Panc1 (cell line): ENCODE measurements around the gene CRMP1. TPM values are rescaled to one million over a fixed set of nuclear protein-coding genes. Genes with fewer than 3 reads are reported as not detected.

Source experiments
- ATAC-seq: fragments of 200-7000 bp; cut with Tn5 transposase; 2 replicates; pipeline ENCODE4 v1.9.1; 2020; ENCODE audit warnings: mild to moderate bottlenecking, moderate library complexity
- BruUV-seq: library from RNA; stranded (reverse); fragments of 400-500 nt; replicated peaks from 2 replicates; lab custom pipeline; 2021; lab: Mats Ljungman, UMichigan
- CTCF ChIA-PET: fragments of 300-600 bp; sonication (Branson Sonifier 250); formaldehyde crosslinking; loops from one replicate; lab custom pipeline; 2022; ENCODE audit warnings: antibody characterized with exemption; lab: Charles Lee
- POLR2A ChIA-PET: fragments of 300-600 bp; sonication (Branson Sonifier 250); formaldehyde crosslinking; loops from one replicate; lab custom pipeline; 2022; ENCODE audit warnings: antibody characterized with exemption; lab: Charles Lee
- DNase-seq: peaks from one replicate; pipeline ENCODE4 v3.0.0-alpha.2; 2010; ENCODE audit warnings: low read depth, low spot score
- H3K27ac ChIP-seq: 2 replicates; pipeline ENCODE4 v1.5.1; 2011; ENCODE audit warnings: mild to moderate bottlenecking, low read length, inconsistent platforms
- H3K27me3 ChIP-seq: fragments of 200-500 bp; sonication (Bioruptor generic); 2 replicates; pipeline ENCODE4 v1.6.0; 2014; ENCODE audit warnings: low read length, inconsistent platforms; ENCODE audit not compliant: control insufficient read depth, insufficient read depth
- H3K36me3 ChIP-seq: fragments of 200-500 bp; sonication (Bioruptor generic); 2 replicates; pipeline ENCODE4 v1.5.1; 2014; ENCODE audit warnings: inconsistent platforms, mild to moderate bottlenecking, low read length, moderate library complexity; ENCODE audit not compliant: control insufficient read depth, insufficient read depth
- H3K4me1 ChIP-seq: 2 replicates; pipeline ENCODE4 v1.5.1; 2011; ENCODE audit warnings: inconsistent platforms, mild to moderate bottlenecking, low read length, moderate library complexity; ENCODE audit not compliant: control insufficient read depth, insufficient read depth
- H3K4me3 ChIP-seq, 2 experiments: 2 replicates each; pipeline ENCODE4 v1.5.1; 2011 to 2012; ENCODE audit warnings: low read depth in 2 of 2, low read length in 2 of 2, mild to moderate bottlenecking in 2 of 2, inconsistent platforms in 1 of 2, moderate library complexity in 1 of 2
- H3K9me3 ChIP-seq: fragments of 200-500 bp; sonication (Bioruptor generic); 2 replicates; pipeline ENCODE4 v1.5.1; 2014; ENCODE audit warnings: low read depth, mild to moderate bottlenecking, inconsistent platforms, low read length, moderate library complexity; ENCODE audit not compliant: control insufficient read depth, insufficient read depth
- CTCF ChIP-seq: fragments of 450-650 bp; IDR thresholded peaks from 2 replicates; pipeline ENCODE4 v1.5.1; 2017; ENCODE audit warnings: mild to moderate bottlenecking
- POLR2AphosphoS5 ChIP-seq: IDR thresholded peaks from 2 replicates; pipeline ENCODE4 v1.6.1; 2012; ENCODE audit warnings: mild to moderate bottlenecking, low read depth, low read length, moderate library complexity
- REST ChIP-seq, 2 experiments: IDR thresholded peaks; 2 replicates each; pipeline ENCODE4 v1.6.1; 2011 to 2012; ENCODE audit warnings: low read depth in 2 of 2, control low read depth in 1 of 2, low read length in 1 of 2, mild to moderate bottlenecking in 1 of 2, moderate library complexity in 1 of 2; ENCODE audit not compliant: insufficient read depth in 1 of 2
- SIN3A ChIP-seq: IDR thresholded peaks from 2 replicates; pipeline ENCODE4 v1.6.1; 2012; ENCODE audit warnings: low read depth, mild to moderate bottlenecking, low read length, moderate library complexity, borderline replicate concordance; ENCODE audit not compliant: insufficient read depth
- TCF7L2 ChIP-seq: IDR thresholded peaks from 2 replicates; pipeline ENCODE4 v1.6.1; 2011; ENCODE audit warnings: mild to moderate bottlenecking, low read depth, low read length, inconsistent platforms
- in situ Hi-C: cut with HindIII; loops from 2 replicates; pipeline ENCODE4 v1.10.0; 2016; ENCODE audit warnings: low sequenced_read_pairs, low pct_unique_long_range_greater_than_20kb
- intact Hi-C: fragments of 100-400 bp; cut with micrococcal nuclease; formaldehyde crosslinking; loops from one replicate; pipeline ENCODE4 v1.10.0; 2022; ENCODE audit not compliant: unreplicated experiment
- microRNA-seq: library from miRNA; unstranded; fragments of <30 nt; microRNA quantifications from one replicate; pipeline ENCODE4 v1.1.0, GENCODE V29; 2020; ENCODE audit not compliant: unreplicated experiment
- total RNA-seq: library from RNA; stranded (reverse); gene quantifications from one replicate; pipeline ENCODE4 v1.2.1, GENCODE V29; 2021; ENCODE audit not compliant: unreplicated experiment

The CRMP1 gene
- total RNA-seq, 1 experiment from 2014 or later = 0.28 TPM

GRCh38 chr4:5772528-5773270 lies 120.2 kb downstream of the CRMP1 start:
- no peaks in the 10 kb centered on the region for H3K36me3 ChIP-seq
- DNase-seq (no peak), ATAC-seq (no peak)
- CTCF ChIA-PET = no interaction called here
- no peak for TF ChIP-seq SIN3A
- no peak for TF ChIP-seq TCF7L2
- no peak for TF ChIP-seq REST (IDR thresholded peaks at IDR 0.05; ENCODE audit: insufficient read depth in 1 of 2, low read depth in 2 of 2, low read length in 1 of 2)
- no peak for TF ChIP-seq POLR2AphosphoS5
- no peak for TF ChIP-seq CTCF
- no peaks in the 10 kb centered on the region for H3K27me3 ChIP-seq
- peaks cover 5% of the 10 kb centered on the region; the same call in 1 of the 2 replicates for H3K9me3 ChIP-seq
- no peak overlapping the region for H3K27ac ChIP-seq
- no peaks in the 10 kb centered on the region for H3K4me1 ChIP-seq
- H3K4me3 ChIP-seq = no peak overlapping the region
- BruUV-seq = no TSS peak
- POLR2A ChIA-PET = no interaction called here
- intact Hi-C loops = no loop called here
- in situ Hi-C loops = no loop called here

Small RNA genes lying within 50 kb of the gene (microRNA-seq; reads per million reads assigned to microRNA genes)
- not detected for gene MIR378D1

Other genes with a start within 250 kb of the CRMP1 start
- gene EVC2, start 184.5 kb downstream of the CRMP1 start, total RNA-seq = not detected
- gene EVC, start 181.9 kb downstream of the CRMP1 start, total RNA-seq = 12.1 TPM
- under 0.01 TPM for gene C4orf50, start 125.3 kb upstream of the CRMP1 start, total RNA-seq